22Rv1 (cell line): ENCODE data around the gene RNF138.

ENCODE experiments used
- CTCF ChIP-seq: fragments of 450-650 bp; IDR thresholded peaks from 2 replicates; pipeline ENCODE4 v1.5.1; 2017; ENCODE audit warnings: mild to moderate bottlenecking
- ZFX ChIP-seq: fragments of 450-650 bp; IDR thresholded peaks from 2 replicates; pipeline ENCODE4 v1.6.1; 2017; ENCODE audit warnings: antibody characterized with exemption, borderline replicate concordance

GRCh38 chr18:32048507-32049091, 43.1 kb upstream of the RNF138 start:
- no peak for TF ChIP-seq ZFX
- TF ChIP-seq CTCF: no peak
